Suprapubic skin (tissue), 4 donors: ENCODE measurements around the gene NR1I2.

Source experiments
- CTCF ChIP-seq, 2 donors: fragments of 200-600 bp in 1 of 2; fragments of 450-650 bp in 1 of 2; sonication (generic) in 1 of 2; IDR thresholded peaks; one replicate each; pipeline ENCODE4 v1.5.1; 2016 to 2019; ENCODE audit warnings: antibody characterized with exemption in 2 of 2, mild to moderate bottlenecking in 1 of 2, moderate library complexity in 1 of 2
- POLR2A ChIP-seq, 2 donors: fragments of 450-650 bp; IDR thresholded peaks; one replicate each; pipeline ENCODE4 v1.6.1; 2017; ENCODE audit warnings: antibody characterized with exemption in 2 of 2, mild to moderate bottlenecking in 2 of 2, moderate library complexity in 2 of 2
- POLR2AphosphoS5 ChIP-seq, 3 donors: sonication (generic); formaldehyde crosslinking; IDR thresholded peaks; one replicate each; pipeline ENCODE4 v1.6.1; 2017; ENCODE audit warnings: antibody characterized with exemption in 3 of 3

GRCh38 chr3:119790369-119790768, 8.5 kb downstream of the NR1I2 start:
- TF ChIP-seq CTCF (IDR thresholded peaks at IDR 0.05) (no peak), POLR2A (IDR thresholded peaks at IDR 0.05) (no peak), POLR2AphosphoS5 (IDR thresholded peaks at IDR 0.05) (no peak)
